Common myeloid progenitor, CD34-positive (primary cell): ENCODE results near the gene ULK1.

Source experiments
- CTCF ChIA-PET: fragments of 350-600 bp; sonication (Branson Sonifier 250); formaldehyde crosslinking; loops from one replicate; lab custom pipeline; 2021; ENCODE audit warnings: antibody characterized with exemption; lab: Charles Lee
- POLR2A ChIA-PET: fragments of 350-600 bp; sonication (Branson Sonifier 250); formaldehyde crosslinking; loops from one replicate; lab custom pipeline; 2021; ENCODE audit warnings: antibody characterized with exemption; lab: Charles Lee
- DNase-seq, 3 donors: peaks; one replicate each; pipeline versions ENCODE4 v3.0.0 to v3.0.0-alpha.2; 2013
- H3K27ac ChIP-seq, 2 experiments: 1 replicate in 1 of 2; 2 replicates in 1 of 2; pipeline ENCODE4 v1.7.0; 2013; ENCODE audit warnings: inconsistent platforms in 2 of 2, low read length in 2 of 2, mild to moderate bottlenecking in 2 of 2, low read depth in 1 of 2, moderate library complexity in 1 of 2; ENCODE audit not compliant: severe bottlenecking in 2 of 2, insufficient read depth in 1 of 2, poor library complexity in 1 of 2
- H3K27me3 ChIP-seq, 5 experiments: replicated peaks in 2 of 5; 1 replicate in 3 of 5; 2 replicates in 2 of 5; pipeline versions ENCODE4 v1.6.1 to v1.7.0; 2013; ENCODE audit warnings: low read length in 4 of 5, mild to moderate bottlenecking in 2 of 5, moderate library complexity in 2 of 5, inconsistent platforms in 1 of 5; ENCODE audit not compliant: insufficient read depth in 5 of 5, control insufficient read depth in 4 of 5
- H3K36me3 ChIP-seq, 4 experiments: 1 replicate in 2 of 4; 2 replicates in 2 of 4; pipeline versions ENCODE4 v1.6.1 to v1.7.0; 2013; ENCODE audit warnings: low read length in 3 of 4, control low read depth in 1 of 4, mild to moderate bottlenecking in 1 of 4; ENCODE audit not compliant: control insufficient read depth in 4 of 4, insufficient read depth in 4 of 4
- H3K4me1 ChIP-seq, 4 experiments: 1 replicate in 3 of 4; 2 replicates in 1 of 4; pipeline versions ENCODE4 v1.6.1 to v1.7.1; 2013; ENCODE audit warnings: low read length in 3 of 4, mild to moderate bottlenecking in 3 of 4, control low read depth in 1 of 4, inconsistent platforms in 1 of 4, moderate library complexity in 1 of 4; ENCODE audit not compliant: control insufficient read depth in 4 of 4, insufficient read depth in 4 of 4; ENCODE audit errors: control extremely low read depth in 1 of 4
- H3K4me3 ChIP-seq, 7 experiments: 1 replicate in 4 of 7; 2 replicates in 3 of 7; pipeline versions ENCODE4 v1.5.1 to v1.7.0; 2013; ENCODE audit warnings: mild to moderate bottlenecking in 7 of 7, low read length in 6 of 7, moderate library complexity in 6 of 7, inconsistent platforms in 2 of 7, low read depth in 2 of 7, control low read depth in 1 of 7; ENCODE audit not compliant: insufficient read depth in 4 of 7, control insufficient read depth in 1 of 7; ENCODE audit errors: extremely low read depth in 1 of 7
- H3K9me3 ChIP-seq, 5 experiments: 1 replicate in 4 of 5; 2 replicates in 1 of 5; pipeline versions ENCODE4 v1.6.1 to v1.7.1; 2013; ENCODE audit warnings: low read length in 4 of 5, mild to moderate bottlenecking in 2 of 5, inconsistent platforms in 1 of 5, low read depth in 1 of 5, moderate library complexity in 1 of 5; ENCODE audit not compliant: control insufficient read depth in 4 of 5, insufficient read depth in 2 of 5; ENCODE audit errors: control extremely low read depth in 1 of 5
- WGBS: methylation state at CpG from one replicate; pipeline ENCODE4 v1.1.5; 2013; ENCODE audit not compliant: insufficient coverage; 5-methylcytosine and 5-hydroxymethylcytosine counted together

ULK1 gene

DNA sequence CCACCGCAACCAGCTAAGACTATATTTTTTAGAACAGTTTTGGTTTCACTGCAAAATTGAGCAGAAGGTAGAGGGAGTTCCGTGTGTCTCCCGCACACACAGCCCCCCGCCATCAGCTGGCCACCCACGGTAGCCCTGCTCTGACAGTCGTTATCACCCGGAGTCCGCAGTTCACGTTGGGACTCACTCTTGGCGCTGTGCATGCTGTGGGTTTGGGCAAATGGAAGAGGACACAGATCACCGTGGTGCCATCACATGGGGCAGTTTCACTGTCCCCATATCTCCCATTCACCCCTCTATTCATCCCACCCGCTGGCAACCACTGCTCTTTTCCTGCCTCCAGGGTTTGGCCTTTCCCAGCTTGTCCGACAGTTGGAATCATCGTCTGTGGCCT lies 31.8 kb upstream of the ULK1 start:
- WGBS: 83% methylated on average over 13 of the region's 14 CpGs

DNA sequence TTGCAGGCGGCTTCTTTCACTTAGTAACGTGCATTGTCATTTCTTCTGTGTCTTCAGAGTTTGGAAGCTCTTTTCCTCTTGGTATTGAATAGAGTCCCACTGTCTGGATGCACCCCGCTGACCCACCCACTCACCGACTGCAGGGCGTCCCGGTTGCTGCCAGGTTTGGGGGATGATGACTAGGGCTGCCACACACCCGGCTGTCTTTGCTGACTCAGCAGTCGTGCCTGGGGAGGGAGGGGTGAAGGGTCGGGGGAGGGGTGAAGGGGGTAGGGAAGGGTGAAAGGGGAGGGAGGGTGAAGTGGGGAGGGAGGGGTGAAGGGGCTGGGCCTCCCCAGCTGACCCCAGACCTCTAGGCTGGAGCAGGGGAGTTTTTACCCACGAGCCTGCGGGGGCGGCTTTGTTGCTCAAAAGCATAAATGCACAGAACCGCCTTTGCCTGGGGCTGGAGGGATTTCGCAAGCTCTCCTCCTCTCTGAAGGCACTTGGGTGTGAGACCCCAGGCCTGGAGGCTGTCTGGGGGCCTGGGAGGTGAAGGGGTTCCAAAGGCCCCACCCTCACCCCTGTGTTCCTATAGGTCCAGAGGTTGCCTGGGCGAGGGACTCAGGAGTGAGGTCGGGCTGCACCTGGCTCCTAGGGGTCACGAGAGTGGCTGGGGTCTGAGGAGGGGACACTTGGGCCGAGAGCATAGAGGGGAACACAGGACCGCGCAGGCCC lies 31.3 kb upstream of the ULK1 start:
- H3K36me3 ChIP-seq: no peaks in the 10 kb centered on the region
- CTCF ChIA-PET: no interaction called here
- POLR2A ChIA-PET: no interaction called here
- H3K9me3 ChIP-seq: no peaks in the 10 kb centered on the region
- WGBS: 66% methylated on average over 17 of the region's 20 CpGs
- H3K27ac ChIP-seq: no peak overlapping the region
- peaks cover 0 to 34% (median 10%) of the 10 kb centered on the region in 4 experiments for H3K4me1 ChIP-seq
- H3K27me3 ChIP-seq: no peaks in the 10 kb centered on the region
- no peak overlapping the region for H3K4me3 ChIP-seq
- DNase-seq: peak in 2 of 3 donors; percentile 41 to 45

More for the DNA sequence above, 31.8 kb upstream of the ULK1 start:
- no peaks in the 10 kb centered on the region for H3K9me3 ChIP-seq
- CTCF ChIA-PET: no interaction called here
- POLR2A ChIA-PET: no interaction called here
- H3K36me3 ChIP-seq: no peaks in the 10 kb centered on the region
- no peaks in the 10 kb centered on the region for H3K27me3 ChIP-seq
- H3K4me3 ChIP-seq: no peak overlapping the region
- H3K4me1 ChIP-seq: peaks cover 0 to 34% (median 10%) of the 10 kb centered on the region in 4 experiments
- DNase-seq: no peak
- H3K27ac ChIP-seq: no peak overlapping the region

DNA sequence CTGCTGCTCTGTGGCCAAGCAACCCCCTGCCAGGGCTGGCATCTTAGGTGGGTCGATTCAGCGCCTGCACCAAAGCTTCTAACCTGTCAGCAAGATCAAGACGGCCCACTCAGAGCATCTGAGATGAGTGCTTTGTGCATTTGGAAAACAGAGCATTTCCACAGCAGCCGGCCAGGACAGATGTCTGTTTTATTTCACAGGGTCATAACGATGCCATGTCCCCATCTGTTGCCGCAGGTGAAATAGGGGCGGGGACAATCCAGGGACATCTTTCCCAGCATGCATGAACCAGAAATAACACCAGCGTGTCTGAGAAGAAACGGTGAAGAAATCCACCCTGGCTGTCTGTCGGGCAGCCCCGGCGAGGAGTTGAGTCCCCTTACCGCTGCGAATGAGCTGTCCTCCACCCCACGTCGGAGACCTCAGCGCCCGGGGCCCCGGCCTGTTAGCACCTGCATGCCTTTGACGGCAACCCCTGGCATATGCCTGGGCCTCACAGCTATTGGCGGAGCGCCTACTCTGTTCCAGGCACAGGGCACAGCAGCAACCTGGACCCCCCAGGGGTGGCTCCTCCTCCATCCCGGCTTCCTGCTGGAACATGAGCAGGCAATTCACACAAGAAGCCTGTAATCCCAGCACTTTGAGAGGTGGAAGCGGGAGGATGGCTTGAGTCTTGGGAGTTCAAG lies 30.6 kb upstream of the ULK1 start:
- no peak overlapping the region for H3K27ac ChIP-seq
- ChIA-PET POLR2A (no interaction called here), CTCF (interaction anchor here (1.1 to 1.2 kb wide), 2 partner anchors 12 to 33 kb away, joined by 3 read pairs; no protein-coding TSS in a partner anchor)
- no peaks in the 10 kb centered on the region for H3K27me3 ChIP-seq
- H3K36me3 ChIP-seq: no peaks in the 10 kb centered on the region
- no peaks in the 10 kb centered on the region for H3K9me3 ChIP-seq
- no peak for DNase-seq
- no peak overlapping the region for H3K4me3 ChIP-seq
- H3K4me1 ChIP-seq: peaks cover 0 to 34% (median 10%) of the 10 kb centered on the region in 4 experiments
- whole genome bisulfite sequencing: 92% methylated on average over 22 of the region's 24 CpGs

DNA sequence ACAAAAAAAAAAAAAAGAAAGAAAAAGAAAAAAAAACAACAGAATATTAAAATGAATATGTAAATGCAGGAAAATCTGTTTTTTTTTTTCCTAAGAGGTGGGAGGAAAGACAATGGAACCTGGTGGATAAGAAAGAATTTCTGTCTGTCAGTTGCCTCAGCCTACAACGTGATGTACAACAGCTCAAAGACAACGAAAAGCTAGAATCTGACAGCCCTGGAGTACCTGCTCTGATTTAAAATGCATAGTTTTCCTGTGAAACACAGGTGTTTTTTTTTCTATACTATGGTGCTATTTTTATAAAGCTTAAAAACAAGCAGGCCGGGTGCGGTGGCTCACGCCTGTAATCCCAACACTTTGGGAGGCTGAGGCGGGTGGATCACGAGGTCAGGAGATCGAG lies 30.0 kb upstream of the ULK1 start:
- Histone ChIP-seq H3K4me3 (no peak overlapping the region), H3K36me3 (no peaks in the 10 kb centered on the region), H3K27ac (no peak overlapping the region), H3K27me3 (no peaks in the 10 kb centered on the region), H3K4me1 (peaks cover 0 to 34% (median 10%) of the 10 kb centered on the region in 4 experiments), H3K9me3 (no peaks in the 10 kb centered on the region)
- DNase-seq: no peak
- WGBS: 96% methylated on average over 4 of the region's 8 CpGs
- ChIA-PET CTCF (interaction anchor here (0.6 to 1.2 kb wide), 4 partner anchors 11 to 32 kb away, joined by 3 read pairs; no protein-coding TSS in a partner anchor), POLR2A (no interaction called here)

DNA sequence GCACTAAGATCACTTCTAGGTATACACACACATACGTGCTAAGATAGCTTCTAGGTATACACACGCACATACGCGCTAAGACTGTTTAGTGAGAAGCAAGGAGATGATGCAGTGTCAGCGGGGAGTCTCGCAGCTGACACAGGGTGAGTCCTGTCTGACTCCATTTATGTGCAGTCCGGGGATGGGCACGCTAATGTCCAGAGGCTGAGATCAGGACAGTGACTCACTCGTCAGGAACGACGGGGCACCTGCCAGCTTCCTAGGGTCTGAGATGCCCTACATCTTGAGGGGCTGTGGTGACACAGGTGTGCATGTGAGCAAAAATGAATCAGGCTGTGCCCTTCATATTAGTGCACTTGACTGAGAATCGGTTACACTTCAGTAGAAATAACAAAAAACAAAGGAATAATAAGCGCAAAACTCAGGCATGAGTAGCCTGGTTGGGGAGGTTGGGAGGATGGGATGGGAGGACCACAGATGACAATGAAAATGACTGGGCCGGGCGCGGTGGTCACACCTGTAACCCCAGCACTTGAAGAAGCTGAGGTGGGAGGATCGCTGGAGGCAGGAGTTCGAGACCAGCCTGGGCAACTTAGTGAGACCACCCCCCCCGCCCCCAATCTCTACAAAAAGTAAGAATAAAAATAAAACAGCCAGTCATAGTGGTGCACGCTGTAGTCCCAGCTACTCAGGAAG lies 29.1 kb upstream of the ULK1 start:
- no peak overlapping the region for H3K4me3 ChIP-seq
- DNase-seq: no peak
- ChIA-PET CTCF (interaction anchor here (0.6 to 1.2 kb wide), 4 partner anchors 12 to 31 kb away, joined by 3 read pairs; no protein-coding TSS in a partner anchor), POLR2A (no interaction called here)
- H3K27me3 ChIP-seq: no peaks in the 10 kb centered on the region
- H3K27ac ChIP-seq: no peak overlapping the region
- WGBS: 98% methylated on average over 10 of the region's 20 CpGs
- no peaks in the 10 kb centered on the region for H3K9me3 ChIP-seq
- H3K4me1 ChIP-seq: peaks cover 0 to 27% (median 6%) of the 10 kb centered on the region in 4 experiments
- no peaks in the 10 kb centered on the region for H3K36me3 ChIP-seq

DNA sequence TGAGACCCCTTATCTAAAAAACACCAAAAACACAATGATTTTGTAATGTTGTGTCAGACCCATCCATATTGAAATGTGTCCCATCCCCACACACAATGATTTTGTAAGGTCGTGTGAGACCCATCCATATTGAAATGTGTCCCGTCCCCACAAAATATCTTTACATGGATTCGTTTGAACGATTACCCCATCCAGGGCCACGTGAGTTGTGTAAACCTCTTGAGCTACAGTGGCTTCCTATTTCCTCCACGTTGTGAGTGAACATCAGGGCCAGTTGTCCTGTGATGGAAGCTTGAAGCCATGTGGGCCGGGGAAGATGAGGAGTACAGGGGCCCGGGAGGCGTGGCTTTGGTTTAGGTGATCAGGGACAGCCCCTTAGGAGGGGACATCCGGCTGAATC lies 27.0 kb upstream of the ULK1 start:
- H3K36me3 ChIP-seq: no peaks in the 10 kb centered on the region
- ChIA-PET CTCF (no interaction called here), POLR2A (no interaction called here)
- H3K4me1 ChIP-seq: peaks cover 0 to 14% (median 3%) of the 10 kb centered on the region in 4 experiments
- DNase-seq: no peak
- H3K9me3 ChIP-seq: no peaks in the 10 kb centered on the region
- no peak overlapping the region for H3K27ac ChIP-seq
- 93% methylated on average over 9 of the region's 10 CpGs for WGBS
- H3K4me3 ChIP-seq: no peak overlapping the region
- H3K27me3 ChIP-seq: no peaks in the 10 kb centered on the region
